ENCODE results near the gene SLC16A9.

SLC16A9 gene

GRCh38 chr10:59634102-59634501 lies 75.5 kb downstream of the SLC16A9 start:
- TF ChIP-seq, protein P1, sequence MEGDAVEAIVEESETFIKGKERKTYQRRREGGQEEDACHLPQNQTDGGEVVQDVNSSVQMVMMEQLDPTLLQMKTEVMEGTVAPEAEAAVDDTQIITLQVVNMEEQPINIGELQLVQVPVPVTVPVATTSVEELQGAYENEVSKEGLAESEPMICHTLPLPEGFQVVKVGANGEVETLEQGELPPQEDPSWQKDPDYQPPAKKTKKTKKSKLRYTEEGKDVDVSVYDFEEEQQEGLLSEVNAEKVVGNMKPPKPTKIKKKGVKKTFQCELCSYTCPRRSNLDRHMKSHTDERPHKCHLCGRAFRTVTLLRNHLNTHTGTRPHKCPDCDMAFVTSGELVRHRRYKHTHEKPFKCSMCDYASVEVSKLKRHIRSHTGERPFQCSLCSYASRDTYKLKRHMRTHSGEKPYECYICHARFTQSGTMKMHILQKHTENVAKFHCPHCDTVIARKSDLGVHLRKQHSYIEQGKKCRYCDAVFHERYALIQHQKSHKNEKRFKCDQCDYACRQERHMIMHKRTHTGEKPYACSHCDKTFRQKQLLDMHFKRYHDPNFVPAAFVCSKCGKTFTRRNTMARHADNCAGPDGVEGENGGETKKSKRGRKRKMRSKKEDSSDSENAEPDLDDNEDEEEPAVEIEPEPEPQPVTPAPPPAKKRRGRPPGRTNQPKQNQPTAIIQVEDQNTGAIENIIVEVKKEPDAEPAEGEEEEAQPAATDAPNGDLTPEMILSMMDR (IDR thresholded peaks at IDR 0.05; ENCODE audit: unreplicated experiment in 3 of 3): no peak
- Mint-ChIP-seq H3K4me1 (no peaks in the 10 kb centered on the region), H3K27ac (no peak overlapping the region)

DNA sequence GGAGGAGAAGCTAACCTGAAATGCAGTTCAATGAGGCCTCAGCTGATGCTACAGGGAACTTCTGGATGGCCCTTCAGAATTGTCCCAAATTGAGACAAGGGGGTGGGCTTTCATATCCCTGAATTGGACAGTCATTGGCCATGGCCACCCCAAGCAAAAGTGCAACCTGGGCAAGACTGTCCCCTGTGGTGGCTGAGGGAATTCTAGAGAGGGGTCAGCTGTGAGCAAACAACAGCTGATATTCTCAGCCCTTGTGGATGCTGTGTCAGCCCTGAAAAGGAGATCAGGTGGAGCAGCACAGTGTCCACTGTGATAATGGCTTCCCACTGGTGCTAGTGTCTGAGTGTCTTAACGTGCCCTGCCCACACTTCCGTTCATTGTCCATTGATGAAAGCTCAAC lies 76.6 kb downstream of the SLC16A9 start:
- Mint-ChIP-seq H3K4me1 (no peaks in the 10 kb centered on the region), H3K4me3 (no peak overlapping the region), H3K27ac (no peak overlapping the region), H3K27me3 (ENCODE audit: low read depth) (no peaks in the 10 kb centered on the region), H3K9me3 (no peaks in the 10 kb centered on the region), H3K36me3 (ENCODE audit: low read depth) (no peaks in the 10 kb centered on the region)
- TF ChIP-seq, protein P1 (IDR thresholded peaks at IDR 0.05; ENCODE audit: unreplicated experiment in 3 of 3): no peak

More at GRCh38 chr10:59634102-59634501, 75.5 kb downstream of the SLC16A9 start:
- H3K4me3 Mint-ChIP-seq: no peak overlapping the region
- no peaks in the 10 kb centered on the region for H3K27me3 Mint-ChIP-seq (ENCODE audit: low read depth)
- no peaks in the 10 kb centered on the region for H3K36me3 Mint-ChIP-seq (ENCODE audit: low read depth)
- H3K9me3 Mint-ChIP-seq: peaks cover 3% of the 10 kb centered on the region

- H3K36me3 Mint-ChIP-seq (ENCODE audit: low read depth): no peaks in the 10 kb centered on the region
- H3K9me3 Mint-ChIP-seq: no peaks in the 10 kb centered on the region
- H3K27ac Mint-ChIP-seq: no peak overlapping the region
- H3K27me3 Mint-ChIP-seq (ENCODE audit: low read depth): no peaks in the 10 kb centered on the region
- TF ChIP-seq, protein P1 (IDR thresholded peaks at IDR 0.05; ENCODE audit: unreplicated experiment in 3 of 3): no peak
- no peak overlapping the region for H3K4me3 Mint-ChIP-seq
- H3K4me1 Mint-ChIP-seq: peaks cover 3% of the 10 kb centered on the region
These were observed 77.5 kb downstream of the SLC16A9 start for GRCh38 chr10:59631882-59632807.

DNA sequence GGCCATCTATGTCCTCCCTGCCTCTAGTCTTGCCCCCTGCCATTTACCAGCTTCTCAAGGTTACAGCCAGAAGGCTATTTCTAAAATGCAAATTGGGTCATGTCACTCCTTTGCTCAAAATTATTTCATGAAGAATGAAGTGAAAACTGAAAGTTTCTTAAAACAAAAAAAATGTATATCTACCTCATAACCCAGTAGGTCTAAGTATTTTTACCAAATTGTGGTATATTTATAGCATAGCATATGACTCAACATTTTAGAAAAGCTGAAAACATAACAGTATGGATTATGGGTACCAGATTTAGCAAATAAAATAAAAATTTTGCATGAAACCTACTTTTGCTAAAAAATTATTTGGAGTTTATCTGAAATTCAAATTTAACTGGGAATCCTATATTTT lies 78.4 kb downstream of the SLC16A9 start:
- Mint-ChIP-seq H3K4me3 (no peak overlapping the region), H3K27me3 (ENCODE audit: low read depth) (no peaks in the 10 kb centered on the region), H3K9me3 (no peaks in the 10 kb centered on the region), H3K27ac (no peak overlapping the region), H3K4me1 (peaks cover 5% of the 10 kb centered on the region), H3K36me3 (ENCODE audit: low read depth) (no peaks in the 10 kb centered on the region)
- TF ChIP-seq, protein P1 (IDR thresholded peaks at IDR 0.05; ENCODE audit: unreplicated experiment in 3 of 3): no peak

GRCh38 chr10:59628965-59629364 lies 80.7 kb downstream of the SLC16A9 start:
- Mint-ChIP-seq H3K9me3 (no peaks in the 10 kb centered on the region), H3K27me3 (ENCODE audit: low read depth) (no peaks in the 10 kb centered on the region), H3K4me1 (peaks cover 14% of the 10 kb centered on the region), H3K27ac (no peak overlapping the region), H3K36me3 (ENCODE audit: low read depth) (no peaks in the 10 kb centered on the region), H3K4me3 (no peak overlapping the region)
- TF ChIP-seq, protein P1 (IDR thresholded peaks at IDR 0.05; ENCODE audit: unreplicated experiment in 3 of 3): no peak

DNA sequence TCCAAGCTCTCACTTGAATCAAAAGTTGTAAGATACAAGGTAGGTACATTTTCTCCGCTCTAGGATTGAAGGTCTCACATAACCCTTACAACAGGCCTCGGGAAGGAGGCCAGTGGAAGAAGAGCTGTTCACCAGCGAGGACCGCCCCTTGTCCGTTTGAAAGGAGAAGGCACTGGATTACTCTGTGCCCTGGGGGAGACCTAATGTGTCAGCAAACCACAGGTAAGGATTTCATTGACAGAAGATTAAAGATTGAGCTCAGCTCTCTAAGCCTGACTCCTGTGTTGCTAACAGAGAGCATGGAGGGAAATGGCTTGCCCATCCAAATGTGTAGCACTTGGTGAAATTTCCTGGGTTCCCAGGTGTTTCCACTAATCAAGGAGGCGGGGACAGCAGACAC lies 81.2 kb downstream of the SLC16A9 start:
- Mint-ChIP-seq H3K9me3 (no peaks in the 10 kb centered on the region), H3K36me3 (ENCODE audit: low read depth) (no peaks in the 10 kb centered on the region), H3K4me1 (peaks cover 15% of the 10 kb centered on the region), H3K27ac (no peak overlapping the region), H3K4me3 (no peak overlapping the region), H3K27me3 (ENCODE audit: low read depth) (no peaks in the 10 kb centered on the region)
- TF ChIP-seq, protein P1 (IDR thresholded peaks at IDR 0.05; ENCODE audit: unreplicated experiment in 3 of 3): no peak
